GM12801 (cell line): ENCODE data around the gene ADH1C.

Experiments used
- TF ChIP-seq, protein P1 (sequence below): IDR thresholded peaks from one replicate; pipeline ENCODE4 v1.5.1; 2011; ENCODE audit warnings: control low read depth; ENCODE audit not compliant: insufficient read length; ENCODE audit errors: extremely low read depth

The ADH1C gene

DNA sequence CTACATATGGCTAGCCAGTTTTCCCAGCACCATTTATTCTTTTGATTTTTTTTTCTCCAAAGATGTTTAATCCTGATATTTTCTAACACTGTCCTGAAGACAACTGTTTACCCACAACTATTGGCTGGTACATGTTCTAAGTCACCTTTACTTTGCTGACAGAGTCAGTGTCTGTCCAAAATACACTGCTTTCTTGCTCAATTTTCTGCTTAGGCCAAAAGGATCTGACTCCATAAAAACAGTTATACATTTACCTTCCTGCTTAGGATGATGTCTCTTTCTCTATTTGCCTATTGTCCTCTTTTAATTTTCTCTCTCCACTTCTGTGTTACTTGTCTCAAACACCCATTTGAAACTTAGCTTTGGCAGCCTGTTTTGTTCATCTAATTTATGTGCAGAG lies 3.2 kb downstream of the ADH1C start:
- TF ChIP-seq, protein P1, sequence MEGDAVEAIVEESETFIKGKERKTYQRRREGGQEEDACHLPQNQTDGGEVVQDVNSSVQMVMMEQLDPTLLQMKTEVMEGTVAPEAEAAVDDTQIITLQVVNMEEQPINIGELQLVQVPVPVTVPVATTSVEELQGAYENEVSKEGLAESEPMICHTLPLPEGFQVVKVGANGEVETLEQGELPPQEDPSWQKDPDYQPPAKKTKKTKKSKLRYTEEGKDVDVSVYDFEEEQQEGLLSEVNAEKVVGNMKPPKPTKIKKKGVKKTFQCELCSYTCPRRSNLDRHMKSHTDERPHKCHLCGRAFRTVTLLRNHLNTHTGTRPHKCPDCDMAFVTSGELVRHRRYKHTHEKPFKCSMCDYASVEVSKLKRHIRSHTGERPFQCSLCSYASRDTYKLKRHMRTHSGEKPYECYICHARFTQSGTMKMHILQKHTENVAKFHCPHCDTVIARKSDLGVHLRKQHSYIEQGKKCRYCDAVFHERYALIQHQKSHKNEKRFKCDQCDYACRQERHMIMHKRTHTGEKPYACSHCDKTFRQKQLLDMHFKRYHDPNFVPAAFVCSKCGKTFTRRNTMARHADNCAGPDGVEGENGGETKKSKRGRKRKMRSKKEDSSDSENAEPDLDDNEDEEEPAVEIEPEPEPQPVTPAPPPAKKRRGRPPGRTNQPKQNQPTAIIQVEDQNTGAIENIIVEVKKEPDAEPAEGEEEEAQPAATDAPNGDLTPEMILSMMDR = no peak

DNA sequence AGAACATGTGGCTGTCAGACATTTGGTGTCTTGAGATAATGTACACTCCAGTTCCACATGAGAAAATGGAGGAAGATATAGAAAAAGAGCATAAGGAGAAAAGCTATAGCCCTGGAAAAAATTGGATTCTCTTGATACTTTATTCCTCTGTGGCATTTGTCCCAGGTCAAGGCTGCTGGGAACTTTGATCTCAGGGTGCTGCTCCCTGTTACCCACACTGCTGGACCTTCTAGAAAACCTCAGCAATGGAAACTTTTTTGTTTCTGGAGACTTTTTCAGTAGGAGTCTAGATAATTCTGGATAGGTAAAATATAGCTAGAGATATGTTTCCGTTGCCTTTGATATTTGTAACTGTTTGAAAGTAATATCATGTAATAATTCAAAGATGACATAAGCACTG lies 11.1 kb downstream of the ADH1C start:
- TF ChIP-seq, protein P1 = no peak

- TF ChIP-seq, protein P1 = no peak
Observed at GRCh38 chr4:99339172-99339571, 13.4 kb downstream of the ADH1C start.

DNA sequence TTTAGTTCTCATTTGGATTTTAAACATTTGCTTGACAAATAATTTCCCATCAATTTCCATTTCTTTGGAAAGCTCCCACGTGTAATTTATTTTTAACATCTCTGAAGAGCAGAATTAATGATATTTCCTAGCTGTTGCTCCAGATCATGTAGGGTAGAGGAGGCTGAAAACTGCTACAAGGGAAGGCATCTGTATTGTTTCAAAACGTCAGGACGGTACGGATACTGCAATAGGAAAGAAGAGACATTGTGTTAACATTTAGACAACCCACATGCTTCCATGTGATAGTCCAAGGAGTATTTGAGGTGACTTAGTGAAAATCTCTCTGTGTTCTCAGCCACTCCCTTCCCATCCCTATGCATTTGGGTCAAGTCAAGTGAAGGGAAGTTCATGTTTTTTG lies 16.0 kb downstream of the ADH1C start:
- TF ChIP-seq, protein P1 = no peak

DNA sequence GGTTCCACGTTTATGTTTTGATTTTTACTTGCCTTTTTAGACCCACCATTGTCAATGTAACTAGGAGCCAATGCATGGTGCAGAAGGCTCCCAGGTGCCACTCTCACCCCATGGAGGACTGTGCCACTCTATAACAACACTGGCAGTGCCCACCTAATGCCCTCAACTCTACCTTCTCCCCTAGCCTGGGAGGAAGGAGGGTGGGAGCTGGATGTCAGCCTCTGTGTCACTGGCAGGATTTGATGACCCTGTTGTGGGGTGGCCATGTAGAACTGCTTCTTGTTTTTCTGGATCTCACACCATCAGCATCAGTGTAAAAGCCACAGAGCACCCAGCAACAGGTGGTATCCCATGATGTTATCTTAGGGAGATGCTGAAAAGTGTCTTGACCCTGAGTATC lies 17.7 kb downstream of the ADH1C start:
- TF ChIP-seq, protein P1 = no peak

DNA sequence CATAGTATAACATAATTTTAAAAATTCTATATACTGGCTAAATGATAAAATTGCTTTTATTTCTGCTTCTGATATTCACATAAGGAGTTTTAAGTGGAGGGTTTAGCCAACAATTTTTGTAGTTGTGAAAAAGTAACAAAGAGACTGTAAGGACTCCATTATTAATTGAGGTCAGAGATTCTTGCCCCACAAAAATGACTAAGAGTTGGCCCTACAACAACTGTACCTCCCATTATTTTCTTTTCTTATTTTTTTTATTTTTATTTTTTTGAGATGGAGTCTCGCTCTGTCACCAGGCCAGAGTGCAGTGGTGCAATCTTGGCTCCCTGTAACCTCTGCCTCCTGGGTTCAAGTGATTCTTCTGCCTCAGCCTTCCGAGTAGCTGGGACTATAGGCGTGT lies 21.9 kb downstream of the ADH1C start:
- TF ChIP-seq, protein P1 = no peak

- TF ChIP-seq, protein P1 = no peak
Observed at GRCh38 chr4:99329876-99330275, 22.7 kb downstream of the ADH1C start.

- TF ChIP-seq, protein P1 = no peak
Observed at GRCh38 chr4:99324979-99325378, 27.6 kb downstream of the ADH1C start.
